Thoracic aorta (tissue), 2 donors: Measurements from ENCODE around the gene ZSWIM4. TPM values are rescaled to one million over a fixed set of nuclear protein-coding genes. Genes with fewer than 3 reads are reported as not detected.

Experiments used
- ATAC-seq: fragments of 150-250 bp; one replicate; pipeline ENCODE4 v1.8.0; 2017; ENCODE audit warnings: low read depth; ENCODE audit not compliant: insufficient number of reproducible peaks, low FRiP score
- DNase-seq: peaks from one replicate; pipeline ENCODE4 v3.0.0-alpha.2; 2020; ENCODE audit warnings: low spot score
- H3K27ac ChIP-seq, 2 donors: fragments of 200-600 bp; sonication (generic); 1 replicate in 1 of 2; 2 replicates in 1 of 2; pipeline ENCODE4 v1.5.1; 2016; ENCODE audit warnings: mild to moderate bottlenecking in 2 of 2, moderate library complexity in 2 of 2
- H3K27me3 ChIP-seq: fragments of 200-600 bp; sonication (generic); replicated peaks from 2 replicates; pipeline ENCODE4 v1.6.0; 2016; ENCODE audit warnings: mild to moderate bottlenecking; ENCODE audit not compliant: insufficient read depth
- H3K36me3 ChIP-seq: fragments of 200-600 bp; sonication (generic); one replicate; pipeline ENCODE4 v1.5.1; 2016
- H3K4me1 ChIP-seq, 2 donors: fragments of 200-600 bp; sonication (generic); 1 replicate in 1 of 2; 2 replicates in 1 of 2; pipeline versions ENCODE4 v1.5.1 to v1.6.0; 2016; ENCODE audit warnings: low read depth in 2 of 2, mild to moderate bottlenecking in 1 of 2; ENCODE audit not compliant: control insufficient read depth in 1 of 2
- H3K4me3 ChIP-seq: fragments of 200-600 bp; sonication (generic); 2 replicates; pipeline ENCODE4 v1.5.1; 2016; ENCODE audit warnings: mild to moderate bottlenecking
- H3K9me3 ChIP-seq: fragments of 200-600 bp; sonication (generic); 2 replicates; pipeline ENCODE4 v1.5.1; 2016
- CTCF ChIP-seq: fragments of 200-600 bp; sonication (generic); IDR thresholded peaks from one replicate; pipeline ENCODE4 v1.5.1; 2019; ENCODE audit warnings: antibody characterized with exemption
- total RNA-seq, 2 donors: library from RNA; depleted of rRNA; stranded (reverse); fragments of >200 nt; gene quantifications; one replicate each; pipeline versions ENCODE4 v1.1.0 to v1.2.3, GENCODE V29; 2016

ZSWIM4 gene
- total RNA-seq, 2 donors from 2014 or later: 9.5 to 11.8 TPM

GRCh38 chr19:13835791-13836723, 40.8 kb downstream of the ZSWIM4 start:
- no peak for ATAC-seq
- DNase-seq: no peak
- peak overlapping the region; percentile 96 for H3K4me3 ChIP-seq
- H3K4me1 ChIP-seq: peaks cover 49 to 65% of the 10 kb centered on the region in 2 donors
- H3K36me3 ChIP-seq: peaks cover 41% of the 10 kb centered on the region
- TF ChIP-seq CTCF: no peak
- H3K27ac ChIP-seq: peak overlapping the region; percentile 100
- no peaks in the 10 kb centered on the region for H3K9me3 ChIP-seq
- H3K27me3 ChIP-seq: no peaks in the 10 kb centered on the region

- peak overlapping the region; percentile 96 for H3K4me3 ChIP-seq
- no peak for TF ChIP-seq CTCF
- no peaks in the 10 kb centered on the region for H3K27me3 ChIP-seq
- ATAC-seq (no peak), DNase-seq (no peak)
- H3K4me1 ChIP-seq: peaks cover 53 to 59% of the 10 kb centered on the region in 2 donors
- H3K9me3 ChIP-seq: no peaks in the 10 kb centered on the region
- H3K36me3 ChIP-seq: peaks cover 34% of the 10 kb centered on the region
- H3K27ac ChIP-seq: peak overlapping the region; percentile 100
These were observed 43.3 kb downstream of the ZSWIM4 start for GRCh38 chr19:13838435-13839129.

GRCh38 chr19:13839130-13839937, 44.1 kb downstream of the ZSWIM4 start:
- peak; percentile 65 for DNase-seq
- peak; percentile 16 for TF ChIP-seq CTCF
- ATAC-seq: peak; percentile 24
- peak overlapping the region; percentile 96 for H3K4me3 ChIP-seq
- peaks cover 52 to 59% of the 10 kb centered on the region in 2 donors for H3K4me1 ChIP-seq
- H3K27me3 ChIP-seq: no peaks in the 10 kb centered on the region
- peak overlapping the region; percentile 100 for H3K27ac ChIP-seq
- peaks cover 29% of the 10 kb centered on the region for H3K36me3 ChIP-seq
- no peaks in the 10 kb centered on the region for H3K9me3 ChIP-seq

GRCh38 chr19:13839938-13840304, 44.7 kb downstream of the ZSWIM4 start:
- peak overlapping the region; percentile 100 for H3K27ac ChIP-seq
- ATAC-seq (peak; percentile 6), DNase-seq (no peak)
- no peaks in the 10 kb centered on the region for H3K27me3 ChIP-seq
- peaks cover 46 to 53% of the 10 kb centered on the region in 2 donors for H3K4me1 ChIP-seq
- peaks cover 24% of the 10 kb centered on the region for H3K36me3 ChIP-seq
- no peaks in the 10 kb centered on the region for H3K9me3 ChIP-seq
- no peak for TF ChIP-seq CTCF
- peak overlapping the region; percentile 96 for H3K4me3 ChIP-seq
